ENCODE measurements around the gene AGAP3.

DNA sequence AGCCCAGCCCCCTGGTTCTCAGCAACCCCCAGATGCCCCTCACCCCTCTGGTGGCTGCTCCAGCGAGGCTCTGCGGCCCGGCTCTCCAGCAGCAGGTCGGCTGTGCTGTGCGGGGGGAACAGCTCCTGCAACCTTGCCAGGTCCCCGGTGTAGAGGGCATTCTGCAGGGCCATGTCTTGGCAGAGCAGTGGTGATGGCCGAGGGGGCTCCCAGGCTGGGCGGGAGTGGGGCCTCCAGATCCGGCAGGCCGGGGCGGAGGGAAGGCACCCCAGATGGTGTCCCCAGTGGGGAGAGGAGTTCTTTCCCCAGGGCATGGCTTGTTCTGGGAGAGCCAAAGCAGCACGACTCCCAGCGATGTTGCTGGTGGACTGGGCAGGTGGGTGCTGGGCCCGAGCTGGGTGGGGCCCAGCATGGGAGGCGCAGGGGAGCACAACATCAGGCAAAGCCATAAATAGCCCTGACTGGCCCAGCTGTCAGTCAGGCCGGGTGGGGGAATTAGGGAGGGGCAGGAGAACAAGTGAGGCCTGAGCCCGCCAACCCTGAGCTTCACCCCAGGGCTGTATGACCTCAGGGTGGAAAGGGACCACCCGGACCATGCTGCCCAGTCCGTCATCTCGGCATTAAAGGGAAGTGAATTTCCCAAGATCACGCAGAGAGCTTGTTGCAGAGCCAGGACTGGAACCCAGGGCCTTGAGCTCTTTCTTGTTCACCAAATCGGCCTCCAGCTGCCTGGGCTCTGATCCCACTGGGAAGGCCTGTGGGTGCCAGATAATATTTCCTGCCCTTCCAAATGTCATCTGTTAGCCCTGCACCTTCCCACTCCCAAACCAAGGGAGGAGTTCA lies 101.4 kb downstream of the AGAP3 start:
- TF ChIP-seq POLR2AphosphoS5 (IDR thresholded peaks at IDR 0.05; ENCODE audit: low read depth, low read length) (no peak), POLR2A (IDR thresholded peaks at IDR 0.05; ENCODE audit: low read depth, low read length) (no peak), TAF1 (IDR thresholded peaks at IDR 0.05; ENCODE audit: low read depth, low read length) (no peak)

All from GM12891 (cell line).